Keratinocyte (primary cell): ENCODE measurements around the gene ZNF407.

Source experiments
- EZH2 ChIP-seq: IDR thresholded peaks from one replicate; pipeline ENCODE4 v1.6.1; 2012; ENCODE audit warnings: inconsistent platforms, mild to moderate bottlenecking, low read length, moderate library complexity
- TF ChIP-seq, protein P1 (sequence below), 3 experiments: IDR thresholded peaks in 1 of 3; conservative IDR thresholded peaks in 1 of 3; optimal IDR thresholded peaks in 1 of 3; 2 replicates in 2 of 3; 3 replicates in 1 of 3; pipeline versions ENCODE3 to v1.5.1; 2011; ENCODE audit warnings: low read length in 3 of 3, mild to moderate bottlenecking in 3 of 3, moderate library complexity in 2 of 3, control low read depth in 1 of 3, inconsistent platforms in 1 of 3; ENCODE audit not compliant: insufficient read depth in 2 of 3; ENCODE audit errors: extremely low read depth in 1 of 3

DNA sequence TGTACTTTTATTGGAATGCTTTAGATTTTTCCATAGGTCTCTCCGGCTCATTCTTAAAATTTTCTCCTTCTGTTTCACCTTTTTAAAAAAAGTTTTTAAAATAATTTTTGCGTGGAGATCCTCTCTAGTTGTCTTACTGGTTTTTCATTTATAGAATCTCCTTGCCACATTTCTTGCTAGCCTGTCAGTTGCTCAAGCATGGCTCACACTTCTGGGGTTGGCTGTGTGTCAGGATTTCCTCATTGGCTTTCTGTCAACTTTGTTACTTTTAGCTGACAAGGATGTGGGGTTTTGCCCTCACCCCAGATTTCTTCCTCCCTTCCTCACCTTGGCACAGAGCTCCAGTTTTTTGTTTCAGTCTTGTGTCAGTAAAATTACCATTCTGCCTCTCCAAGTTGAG is 124.6 kb downstream of the ZNF407 start:
- TF ChIP-seq, protein P1, sequence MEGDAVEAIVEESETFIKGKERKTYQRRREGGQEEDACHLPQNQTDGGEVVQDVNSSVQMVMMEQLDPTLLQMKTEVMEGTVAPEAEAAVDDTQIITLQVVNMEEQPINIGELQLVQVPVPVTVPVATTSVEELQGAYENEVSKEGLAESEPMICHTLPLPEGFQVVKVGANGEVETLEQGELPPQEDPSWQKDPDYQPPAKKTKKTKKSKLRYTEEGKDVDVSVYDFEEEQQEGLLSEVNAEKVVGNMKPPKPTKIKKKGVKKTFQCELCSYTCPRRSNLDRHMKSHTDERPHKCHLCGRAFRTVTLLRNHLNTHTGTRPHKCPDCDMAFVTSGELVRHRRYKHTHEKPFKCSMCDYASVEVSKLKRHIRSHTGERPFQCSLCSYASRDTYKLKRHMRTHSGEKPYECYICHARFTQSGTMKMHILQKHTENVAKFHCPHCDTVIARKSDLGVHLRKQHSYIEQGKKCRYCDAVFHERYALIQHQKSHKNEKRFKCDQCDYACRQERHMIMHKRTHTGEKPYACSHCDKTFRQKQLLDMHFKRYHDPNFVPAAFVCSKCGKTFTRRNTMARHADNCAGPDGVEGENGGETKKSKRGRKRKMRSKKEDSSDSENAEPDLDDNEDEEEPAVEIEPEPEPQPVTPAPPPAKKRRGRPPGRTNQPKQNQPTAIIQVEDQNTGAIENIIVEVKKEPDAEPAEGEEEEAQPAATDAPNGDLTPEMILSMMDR (optimal IDR thresholded peaks at IDR 0.05 in 1 of 3, IDR thresholded peaks at IDR 0.05 in 1 of 3, conservative IDR thresholded peaks at IDR 0.05 in 1 of 3; ENCODE audit: extremely low read depth in 1 of 3, insufficient read depth in 2 of 3, low read length in 3 of 3), result no peak
- no peak for TF ChIP-seq EZH2
